Muscle of back (tissue), 11 donors: ENCODE measurements around the gene SHCBP1L. TPM values are rescaled to one million over a fixed set of nuclear protein-coding genes. Genes with fewer than 3 reads are reported as not detected.
"Not testable (repeated sequence)": the region's sequence is repeated elsewhere in the genome, so short reads cannot be mapped to it uniquely, and the experiment has no call there.

Experiments used
- DNase-seq, 3 donors: peaks; one replicate each; pipeline versions ENCODE4 v3.0.0 to v3.0.0-alpha.2; 2013
- polyA plus RNA-seq, 10 donors: library from polyadenylated mRNA; unstranded; fragments of 120-200 nt; gene quantifications; one replicate each; pipeline ENCODE4 v1.2.1, GENCODE V29; 2013; ENCODE audit not compliant: insufficient read length in 10 of 10

SHCBP1L gene
- polyA plus RNA-seq, 10 donors = 0.15 to 1.0 (median 0.39) TPM

DNA sequence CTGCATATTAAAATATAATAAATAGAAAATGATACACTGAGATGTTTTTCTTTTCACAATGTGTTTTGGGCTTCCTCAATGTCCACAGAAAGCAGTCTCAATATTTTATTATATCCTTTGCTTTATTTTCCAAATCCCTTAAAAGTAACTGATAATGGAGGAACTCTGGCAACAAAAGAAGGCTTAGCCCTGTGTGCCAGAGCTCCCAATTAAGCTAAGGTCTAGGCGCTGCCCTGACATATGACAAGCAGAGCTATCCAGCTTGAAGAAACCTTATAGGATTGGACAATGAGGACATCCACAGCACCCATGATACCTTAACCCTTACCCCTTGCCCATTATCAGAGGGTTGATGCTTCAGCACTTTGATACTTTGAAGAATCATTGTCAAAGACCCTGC, 12.9 kb upstream of the SHCBP1L start:
- DNase-seq = no peak

DNA sequence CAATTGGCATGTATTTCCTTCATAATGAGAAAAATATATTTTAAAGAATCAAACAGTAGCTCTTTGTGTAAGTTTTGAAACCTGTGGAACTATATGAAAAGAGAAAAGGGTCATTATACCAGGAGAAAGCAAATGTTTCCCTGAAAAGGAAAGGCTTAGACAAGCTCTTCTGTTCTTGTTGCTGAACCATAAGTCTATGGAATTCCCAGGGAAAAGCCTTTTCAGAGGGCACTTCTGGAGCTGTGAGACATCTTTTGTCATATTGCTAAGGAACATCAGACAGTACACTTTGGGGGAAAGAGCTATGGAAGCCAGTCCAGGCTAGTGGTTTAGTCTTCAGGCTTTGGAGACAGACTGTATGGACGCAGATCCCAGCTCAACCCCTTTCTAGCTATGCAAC, 12.1 kb upstream of the SHCBP1L start:
- no peak for DNase-seq

DNA sequence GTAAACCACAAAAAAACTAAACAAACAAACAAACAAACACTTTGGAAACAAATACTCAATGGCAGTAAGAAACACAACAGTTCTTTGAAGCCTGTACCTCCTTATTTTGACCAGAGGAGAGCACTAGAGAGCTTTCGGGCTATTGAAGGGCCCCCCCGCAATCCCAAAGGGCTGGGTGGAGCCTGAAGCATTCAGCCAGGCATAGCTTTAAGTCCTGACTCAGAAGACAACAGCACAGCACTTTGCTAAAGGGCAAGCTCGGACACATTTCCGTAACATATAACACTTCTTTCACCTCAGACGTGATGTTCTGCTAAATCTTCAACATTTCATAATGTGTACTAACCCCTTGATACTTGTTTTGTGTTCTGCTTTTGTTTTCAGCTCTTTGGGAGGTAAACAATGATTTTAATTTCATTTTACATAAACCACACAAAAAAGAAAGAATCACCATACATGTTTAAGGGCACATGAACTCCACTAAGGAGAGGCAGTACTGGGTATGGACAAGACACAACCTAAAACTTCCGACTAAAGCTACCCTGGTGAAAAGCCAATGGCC, 9.7 kb upstream of the SHCBP1L start:
- peak; percentile 82 to 94 (median 87) for DNase-seq

DNA sequence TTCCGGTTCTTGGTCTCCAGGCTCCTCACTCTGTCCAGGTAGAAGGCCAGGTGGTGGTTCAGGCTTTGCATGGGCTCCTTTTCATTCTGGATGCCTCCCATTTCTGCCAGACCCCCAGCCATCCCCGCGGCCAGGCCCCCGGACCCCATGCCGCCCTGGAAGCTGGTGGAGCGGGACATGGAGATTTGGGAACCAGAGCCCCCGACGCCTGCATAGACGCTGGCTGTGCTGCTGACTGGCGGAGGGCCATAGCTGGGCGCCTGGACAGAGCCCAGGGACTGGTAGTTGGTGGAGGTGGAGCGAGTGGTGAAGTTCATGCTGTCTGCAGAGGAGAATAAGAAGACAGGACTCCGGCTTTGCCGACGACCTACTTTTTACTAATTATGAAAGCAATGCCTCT, 7.1 kb upstream of the SHCBP1L start:
- DNase-seq = no peak

DNA sequence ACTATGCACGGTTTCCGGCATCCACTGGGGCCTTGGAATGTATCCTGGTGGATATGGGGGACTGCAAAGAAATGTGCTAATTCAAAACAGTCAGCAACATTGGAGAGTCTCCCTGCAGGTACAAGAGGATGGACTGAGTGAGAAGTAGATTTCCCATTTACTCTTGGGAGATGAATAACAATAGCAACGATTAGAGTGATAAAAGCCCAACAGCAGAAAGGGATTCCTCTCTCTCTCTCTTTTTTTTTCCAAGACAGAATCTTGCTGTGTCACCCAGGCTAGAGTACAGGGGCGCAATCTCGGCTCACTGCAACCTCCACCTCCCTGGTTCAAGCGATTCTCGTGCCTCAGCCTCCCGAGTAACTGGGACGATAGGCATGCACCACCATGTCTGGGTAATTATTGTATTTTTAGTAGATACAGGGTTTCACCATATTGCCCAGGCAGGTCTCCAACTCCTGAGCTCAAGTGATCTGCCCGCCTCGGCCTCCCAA, 5.0 kb upstream of the SHCBP1L start:
- DNase-seq = no peak

DNA sequence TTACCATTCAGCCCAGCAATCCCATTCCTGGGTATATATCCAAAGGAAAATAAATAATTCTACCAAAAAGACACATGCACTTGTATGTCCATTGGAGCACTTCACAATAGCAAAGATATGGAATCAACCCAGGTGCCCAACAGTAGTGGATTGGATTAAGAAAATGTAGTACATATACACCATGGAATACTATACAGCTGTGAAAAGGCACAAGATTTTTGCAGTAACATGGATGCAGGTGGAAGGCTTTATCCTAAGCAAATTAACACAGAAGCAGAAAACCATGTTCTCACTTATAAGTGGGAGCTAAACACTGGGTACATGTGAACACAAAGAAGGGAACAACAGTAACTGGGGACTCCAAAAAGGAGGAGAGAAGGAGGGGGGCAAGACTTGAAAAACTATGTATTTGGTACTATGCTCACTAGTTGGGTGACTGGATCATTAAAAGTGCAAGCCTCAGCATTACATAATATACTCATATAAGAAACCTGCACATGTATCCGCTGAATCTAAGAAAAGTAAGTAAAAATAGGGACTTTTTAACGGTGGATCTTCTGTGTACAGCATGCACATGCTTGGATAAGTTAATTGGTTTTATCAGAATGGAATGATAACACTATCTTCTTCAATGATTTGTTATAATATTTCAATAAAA, 3.9 kb upstream of the SHCBP1L start:
- DNase-seq = no peak

DNA sequence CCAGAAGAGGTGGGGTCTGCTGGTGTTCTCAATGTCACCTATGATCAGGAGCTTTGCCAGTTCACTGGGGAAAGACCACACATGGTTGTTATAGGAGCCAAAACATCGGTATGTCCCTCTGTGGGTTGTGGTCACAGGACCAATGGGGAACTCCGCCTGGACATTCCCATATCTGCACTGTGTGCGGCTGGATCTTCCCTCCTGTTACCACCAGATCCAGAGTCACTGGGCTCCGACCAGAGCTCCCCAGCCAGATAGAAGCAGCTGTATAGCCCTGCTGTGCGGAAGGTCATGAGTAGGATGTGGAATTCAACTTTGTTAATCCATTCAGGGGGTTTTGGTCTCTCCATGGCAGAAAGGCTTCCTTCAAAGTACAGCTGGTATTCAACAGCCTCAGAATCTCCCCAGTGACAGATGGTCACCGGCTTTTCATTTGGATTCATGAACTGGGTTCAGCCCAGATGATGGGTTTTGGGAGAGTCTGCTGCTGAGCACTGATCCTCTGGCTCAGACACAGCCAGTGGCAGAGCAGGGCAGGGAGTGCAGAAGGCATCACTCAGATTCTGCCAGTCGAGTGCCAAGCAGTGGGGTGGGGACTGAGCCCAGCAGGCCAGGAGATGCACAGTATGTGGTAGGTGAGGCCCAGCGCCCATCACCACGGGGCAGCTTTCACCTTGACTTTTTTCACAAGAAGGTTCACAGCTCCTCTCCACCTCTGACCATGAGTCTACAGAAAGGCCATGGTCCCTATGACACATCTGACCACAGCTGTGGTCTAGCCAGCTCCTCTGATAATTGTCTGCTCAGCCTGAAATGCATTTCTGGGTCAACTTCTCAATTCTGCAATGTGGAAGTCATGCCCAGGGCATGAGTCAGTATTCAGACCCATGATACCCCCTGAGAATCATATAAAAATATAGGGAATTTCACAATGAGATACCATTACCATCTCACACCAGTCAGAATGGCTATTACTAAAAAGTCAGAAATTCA, 2.9 kb upstream of the SHCBP1L start:
- DNase-seq = peak in 2 of 3 donors; percentile 11 to 59

DNA sequence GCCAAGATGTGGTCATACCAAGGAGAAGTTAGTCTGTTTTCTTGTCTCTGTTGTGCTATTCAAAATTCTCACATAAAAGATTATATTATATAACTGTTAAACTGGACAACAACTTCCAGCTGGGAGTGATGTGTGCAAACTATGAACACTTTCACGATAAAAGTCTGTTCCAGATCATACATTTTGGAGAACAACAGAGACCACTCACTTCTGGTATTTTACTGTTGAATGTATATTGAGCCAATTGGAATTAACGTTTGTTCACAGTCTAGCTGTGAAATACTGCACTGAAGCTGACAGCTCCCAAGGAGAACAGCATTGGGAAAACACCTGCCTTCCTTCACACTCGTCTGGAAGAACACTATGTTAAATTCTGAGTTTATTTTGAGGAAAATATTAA, 860 bp upstream of the SHCBP1L start:
- DNase-seq = peak in 2 of 3 donors; percentile 36 to 65

DNA sequence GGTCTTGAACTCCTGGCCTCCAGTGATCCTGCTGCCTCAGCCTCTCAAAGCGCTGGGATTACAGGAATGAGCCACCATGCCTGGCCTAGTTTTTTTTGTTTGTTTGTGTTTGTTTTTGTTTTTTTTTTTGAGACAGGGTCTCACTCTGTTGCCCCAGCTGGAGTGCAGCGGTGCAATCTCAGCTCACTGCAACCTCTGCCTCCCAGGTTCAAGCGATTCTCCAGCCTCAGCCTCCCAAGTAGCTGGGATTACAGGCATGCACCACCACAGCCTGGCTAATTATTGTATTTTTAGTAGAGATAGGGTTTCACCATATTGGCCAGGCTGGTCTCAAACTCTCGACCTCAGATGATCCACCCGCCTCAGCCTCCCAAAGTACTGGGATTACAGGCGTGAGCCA, 9.6 kb downstream of the SHCBP1L start:
- DNase-seq = not testable (repeated sequence)

DNA sequence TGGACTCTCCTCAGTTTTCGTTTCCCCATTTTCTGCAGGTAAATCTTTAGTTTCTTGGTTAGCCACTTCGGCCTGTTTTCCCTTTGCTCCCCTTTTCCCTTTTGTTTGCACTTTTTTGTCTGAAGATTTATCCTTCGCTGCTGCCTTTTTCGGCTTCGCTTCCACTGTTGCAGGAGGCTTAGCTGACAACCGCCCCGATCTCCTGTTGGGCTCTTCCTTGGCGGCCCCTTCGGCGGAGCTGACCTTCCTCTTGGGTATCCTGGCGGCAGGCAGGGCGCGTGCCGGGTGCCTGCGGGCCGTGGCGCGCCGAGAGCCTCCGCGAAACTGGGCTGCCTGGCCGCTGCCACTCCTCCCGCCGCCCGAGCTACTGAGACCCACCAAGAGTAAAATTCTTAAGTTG, 10.8 kb downstream of the SHCBP1L start:
- peak in 1 of 3 donors; percentile 45 for DNase-seq

DNA sequence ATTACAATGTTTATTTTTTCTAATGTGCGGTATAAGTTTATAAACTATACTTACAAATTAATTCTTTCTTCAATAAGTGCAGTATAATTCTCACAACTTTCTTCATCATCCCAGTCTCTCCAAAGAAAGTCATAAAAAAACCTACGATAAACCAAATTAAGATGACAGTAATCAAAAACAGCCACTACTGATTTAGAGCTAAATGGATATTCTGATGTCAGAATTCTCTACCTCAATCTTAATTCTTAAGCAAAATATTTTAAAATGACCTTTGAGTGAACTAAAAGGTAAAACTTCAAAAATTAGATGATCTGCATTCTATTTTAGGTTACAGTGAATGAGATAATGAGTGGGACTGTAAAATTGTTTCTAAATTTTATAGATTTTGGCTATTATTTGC, 13.6 kb downstream of the SHCBP1L start:
- no peak for DNase-seq

DNA sequence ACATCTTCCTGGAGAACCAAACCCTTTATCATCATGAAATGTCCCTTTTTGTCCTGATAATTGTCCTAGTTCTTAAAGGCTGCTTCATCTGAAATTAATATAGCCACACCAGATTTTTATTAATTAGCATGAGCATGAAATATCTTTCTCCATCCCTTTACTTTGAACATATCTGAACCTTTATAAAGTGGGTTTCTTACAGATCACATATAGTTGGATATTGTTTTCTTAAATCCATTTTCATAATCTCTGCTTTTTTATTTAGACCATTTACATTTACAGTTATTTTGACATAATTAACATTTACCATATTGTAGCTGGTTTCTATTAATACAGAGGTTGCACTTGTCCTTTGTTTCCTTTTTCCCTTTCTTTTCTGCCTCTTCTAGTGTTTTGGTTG, 17.2 kb downstream of the SHCBP1L start:
- no peak for DNase-seq

DNA sequence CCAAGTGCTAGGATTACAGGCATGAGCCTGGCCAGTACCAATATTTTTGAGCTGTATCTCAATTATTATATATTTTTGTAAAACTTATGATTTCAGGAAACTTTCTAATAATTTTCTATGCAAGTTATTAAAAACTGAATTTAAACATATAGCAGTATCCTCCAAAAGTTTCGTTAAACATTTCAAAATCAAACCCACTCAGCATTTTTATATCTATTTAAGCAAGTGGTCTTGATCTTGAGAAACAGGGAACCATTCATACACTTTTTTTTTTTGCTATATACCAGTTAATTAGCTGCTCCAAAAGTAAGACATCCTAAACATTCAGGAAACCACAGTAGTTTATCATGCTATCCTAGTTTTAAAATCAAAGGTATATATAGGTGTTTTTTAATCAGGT, 22.0 kb downstream of the SHCBP1L start:
- no peak for DNase-seq

DNA sequence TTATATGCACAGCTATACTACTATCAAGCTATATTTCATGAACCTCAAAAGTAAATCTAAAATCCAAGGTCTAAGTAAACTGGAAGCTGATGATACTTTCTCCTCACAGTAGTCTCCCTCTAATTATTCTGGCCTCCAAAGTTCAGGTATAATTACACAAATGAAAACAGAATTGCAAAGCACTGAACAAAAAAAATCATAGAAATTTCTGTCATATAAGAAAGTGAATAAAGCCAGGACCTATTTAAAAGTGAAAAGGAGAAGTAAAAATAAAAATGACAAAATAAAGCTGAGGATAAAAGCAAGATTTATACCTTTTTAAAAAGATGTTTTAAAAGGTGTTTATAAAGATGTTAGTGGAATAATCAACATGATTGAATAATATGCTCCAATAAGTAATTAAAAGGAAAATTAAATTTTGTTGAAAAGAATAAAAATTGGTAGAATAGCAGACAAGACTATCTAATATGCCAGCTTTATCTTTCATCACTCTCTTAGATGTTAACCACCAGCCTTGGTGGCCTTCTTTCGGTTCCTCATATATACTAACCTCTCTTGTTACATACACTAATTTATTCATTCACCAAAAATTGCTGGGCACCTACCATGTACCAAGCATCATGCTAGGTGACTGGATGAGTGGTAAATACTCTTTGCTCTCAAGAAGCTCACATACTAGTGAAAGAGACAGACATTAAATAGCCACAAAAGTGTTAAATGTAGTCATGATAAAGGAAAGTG, 25.1 kb downstream of the SHCBP1L start:
- no peak for DNase-seq

DNA sequence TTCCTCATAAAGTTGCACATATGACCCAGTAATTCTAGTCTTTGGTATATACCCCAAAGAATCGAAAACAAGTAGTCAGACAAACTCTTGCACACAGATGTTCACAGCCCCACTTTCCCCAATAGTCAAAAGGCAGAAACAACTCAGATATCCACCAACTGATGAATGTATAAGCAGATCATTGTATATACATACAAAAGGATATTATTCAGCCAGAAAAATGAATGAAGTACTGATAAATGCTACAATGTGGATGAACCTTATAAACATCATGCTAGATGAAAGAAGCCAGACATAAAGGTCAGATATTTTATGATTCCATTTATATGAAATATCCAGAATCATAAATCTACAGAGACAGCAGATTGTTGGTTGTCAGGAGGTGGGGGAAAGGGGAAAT, 27.3 kb downstream of the SHCBP1L start:
- no peak for DNase-seq

DNA sequence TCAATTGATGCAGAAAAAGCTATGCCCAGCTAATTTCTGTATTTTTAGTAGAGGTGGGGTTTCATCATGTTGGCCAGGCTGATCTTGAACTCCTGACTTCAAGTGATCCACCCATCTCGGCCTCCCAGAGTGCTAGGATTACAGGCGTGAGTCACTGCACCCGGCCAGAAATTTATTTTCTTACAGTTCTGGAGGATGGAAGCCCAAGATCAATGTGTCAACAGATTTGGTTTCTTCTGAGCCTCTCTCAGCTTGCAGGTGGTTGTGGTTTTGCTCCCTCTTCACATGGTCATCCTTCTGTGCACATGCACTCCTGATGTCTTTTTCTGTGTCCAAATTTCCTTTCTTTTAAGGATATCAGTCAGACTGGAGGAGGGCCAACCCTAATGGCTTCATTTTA, 35.6 kb downstream of the SHCBP1L start:
- DNase-seq = no peak

DNA sequence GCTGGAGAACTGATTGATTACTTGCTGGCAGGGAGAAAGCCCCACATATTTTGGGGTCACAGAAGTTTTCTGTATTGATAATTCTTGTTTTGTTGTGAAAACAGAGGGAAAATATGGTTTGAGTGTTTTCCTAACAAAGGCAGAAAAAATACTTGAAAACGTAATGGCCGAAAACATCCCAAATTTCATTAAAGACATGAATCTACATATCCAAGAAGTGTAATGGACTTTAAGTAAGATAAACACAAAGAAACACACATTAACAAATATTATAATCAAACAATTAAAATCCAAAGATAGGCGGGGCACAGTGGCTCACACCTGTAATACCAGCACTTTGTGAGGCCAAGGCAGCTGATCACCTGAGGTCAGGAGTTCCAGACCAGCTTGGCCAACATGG, 39.6 kb downstream of the SHCBP1L start:
- DNase-seq = no peak

DNA sequence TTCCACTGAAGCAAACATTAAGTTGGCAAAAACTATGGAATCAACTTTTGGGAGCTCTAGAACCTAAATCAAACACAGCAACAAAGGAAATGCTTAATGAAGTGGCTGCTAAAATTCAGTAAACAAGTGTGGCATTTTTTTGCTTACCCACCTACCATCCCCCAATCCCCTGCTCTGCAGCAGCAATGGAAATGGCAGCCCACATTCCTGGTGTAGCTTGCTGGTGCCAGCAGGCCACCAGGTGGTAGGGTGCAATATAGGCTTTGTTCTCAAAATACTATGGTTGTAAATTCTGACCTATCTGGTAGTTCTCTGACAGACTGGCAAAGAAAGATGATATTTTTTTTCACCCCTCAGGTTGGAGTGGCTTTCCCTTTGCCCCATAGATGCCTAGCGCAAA, 42.8 kb downstream of the SHCBP1L start:
- DNase-seq = no peak

DNA sequence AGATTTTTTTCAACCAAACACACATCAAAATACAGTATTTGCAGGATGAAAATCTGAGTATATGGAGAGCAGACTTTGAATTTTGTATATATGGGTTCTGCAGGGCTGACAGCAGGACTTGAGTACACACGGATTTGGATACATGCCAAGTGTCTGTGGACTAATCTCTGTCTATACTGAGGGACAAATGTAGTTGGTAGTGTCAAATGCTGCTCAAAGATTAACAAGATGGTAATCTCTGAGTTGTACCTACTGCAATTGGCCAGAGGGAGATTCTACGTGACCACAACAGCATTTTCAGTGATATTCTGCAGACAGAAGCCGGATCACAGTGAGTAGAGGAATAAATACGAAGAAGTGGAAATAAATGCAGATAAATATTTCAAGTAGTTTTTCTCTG, 43.4 kb downstream of the SHCBP1L start:
- no peak for DNase-seq

DNA sequence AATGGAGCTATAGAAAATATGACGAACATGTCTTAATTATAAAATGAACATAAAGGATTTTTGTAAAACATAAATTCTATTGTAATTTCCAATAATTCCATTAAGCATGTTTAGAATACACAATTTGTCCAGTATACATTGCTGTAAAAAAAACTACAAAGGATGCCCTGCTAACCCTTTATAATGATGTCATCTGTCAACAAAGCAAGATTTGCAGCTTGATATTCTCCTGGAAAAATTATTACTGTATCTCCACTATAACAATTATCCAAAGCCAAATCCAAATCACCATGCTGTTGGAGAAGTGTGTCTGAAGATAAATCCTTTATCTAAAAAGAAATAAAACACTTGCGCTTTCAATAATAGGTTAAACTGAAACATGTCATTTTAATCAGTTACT, 47.6 kb downstream of the SHCBP1L start:
- DNase-seq = no peak

DNA sequence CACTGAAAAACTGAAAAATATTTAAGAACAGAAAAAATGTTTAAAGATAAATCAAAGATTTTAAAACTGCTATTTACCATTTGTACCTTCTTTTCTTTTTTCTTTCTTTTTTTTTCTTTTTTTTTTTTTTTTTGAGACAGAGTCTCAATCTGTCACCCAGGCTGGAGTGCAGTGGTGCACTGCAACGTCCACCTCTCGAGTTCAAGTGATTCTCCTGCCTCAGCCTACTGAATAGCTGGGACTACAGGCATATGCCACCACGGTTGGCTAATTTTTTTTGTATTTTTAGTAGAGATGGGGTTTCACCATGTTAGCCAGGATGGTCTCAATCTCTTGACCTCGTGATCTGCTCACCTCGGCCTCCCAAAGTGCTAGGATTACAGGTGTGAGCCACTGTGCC, 51.0 kb downstream of the SHCBP1L start:
- not testable (repeated sequence) for DNase-seq

DNA sequence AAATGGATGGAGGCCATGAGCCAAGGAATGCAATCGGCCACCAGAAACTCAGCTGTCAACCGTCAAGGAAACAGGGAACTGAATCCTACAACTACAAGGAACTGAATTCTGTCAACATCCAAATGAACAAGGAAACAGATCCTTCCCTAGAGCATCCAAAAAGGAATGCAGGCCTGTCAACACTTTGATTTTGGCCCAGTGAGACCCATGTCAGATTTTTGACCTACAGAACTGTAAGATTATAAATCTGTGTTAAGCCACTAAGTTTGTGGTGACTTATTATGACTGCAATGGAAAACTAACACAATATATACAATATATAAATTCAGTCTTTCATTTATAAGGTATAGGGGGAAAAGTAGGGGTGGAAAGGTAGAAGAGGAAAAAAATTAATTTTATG, 55.3 kb downstream of the SHCBP1L start:
- DNase-seq = no peak
